Neuronal stem cell (in vitro differentiated cells): Measurements from ENCODE around the gene FAHD2A.

Source experiments
- DNase-seq: peaks from one replicate; pipeline ENCODE4 v3.0.0-alpha.2; 2013; ENCODE audit warnings: low spot score
- H2AFZ ChIP-seq: one replicate; pipeline ENCODE4 v1.6.1; 2013; ENCODE audit warnings: mild to moderate bottlenecking, low read length, inconsistent platforms
- H2AK5ac ChIP-seq: 2 replicates; pipeline ENCODE4 v1.6.1; 2013; ENCODE audit warnings: low read depth, mild to moderate bottlenecking, inconsistent platforms, low read length, moderate library complexity, mixed read lengths
- H2BK120ac ChIP-seq: 2 replicates; pipeline ENCODE4 v1.6.1; 2013; ENCODE audit warnings: low read depth, mild to moderate bottlenecking, inconsistent platforms, low read length, moderate library complexity, mixed read lengths
- H2BK12ac ChIP-seq: one replicate; pipeline ENCODE4 v1.6.1; 2013; ENCODE audit warnings: low read length, inconsistent platforms
- H2BK15ac ChIP-seq: 2 replicates; pipeline ENCODE4 v1.6.1; 2013; ENCODE audit warnings: mild to moderate bottlenecking, low read length, inconsistent platforms, mixed read lengths
- H2BK5ac ChIP-seq: one replicate; pipeline ENCODE4 v1.6.1; 2013; ENCODE audit warnings: inconsistent platforms, mild to moderate bottlenecking, low read length, moderate library complexity
- H3K14ac ChIP-seq: one replicate; pipeline ENCODE4 v1.6.1; 2013; ENCODE audit warnings: low read length, inconsistent platforms
- H3K18ac ChIP-seq: 2 replicates; pipeline ENCODE4 v1.6.1; 2013; ENCODE audit warnings: low read length, inconsistent platforms
- H3K23ac ChIP-seq: 2 replicates; pipeline ENCODE4 v1.6.1; 2013; ENCODE audit warnings: low read depth, mild to moderate bottlenecking, mixed read lengths, low read length, inconsistent platforms; ENCODE audit not compliant: poor library complexity
- H3K27ac ChIP-seq: replicated peaks from 3 replicates; pipeline ENCODE4 v1.5.1; 2013; ENCODE audit warnings: low read length, inconsistent platforms
- H3K27me3 ChIP-seq, 3 experiments: 2 replicates each; pipeline ENCODE4 v1.6.1; 2013; ENCODE audit warnings: low read length in 3 of 3, mild to moderate bottlenecking in 2 of 3, inconsistent platforms in 1 of 3, low read depth in 1 of 3, mixed read lengths in 1 of 3, moderate library complexity in 1 of 3; ENCODE audit not compliant: control insufficient read depth in 3 of 3, insufficient read depth in 3 of 3
- H3K36me3 ChIP-seq, 2 donors: replicated peaks in 1 of 2; 2 replicates each; pipeline ENCODE4 v1.6.1; 2013; ENCODE audit warnings: low read length in 2 of 2; ENCODE audit not compliant: control insufficient read depth in 2 of 2, insufficient read depth in 2 of 2
- H3K4ac ChIP-seq: 2 replicates; pipeline ENCODE4 v1.6.1; 2013; ENCODE audit warnings: inconsistent platforms, mild to moderate bottlenecking, low read length, moderate library complexity
- H3K4me1 ChIP-seq, 2 donors: 1 replicate in 1 of 2; 2 replicates in 1 of 2; pipeline ENCODE4 v1.6.1; 2013; ENCODE audit warnings: low read length in 2 of 2, low read depth in 1 of 2; ENCODE audit not compliant: control insufficient read depth in 2 of 2, insufficient read depth in 1 of 2
- H3K4me2 ChIP-seq: one replicate; pipeline ENCODE4 v1.6.1; 2013; ENCODE audit warnings: mild to moderate bottlenecking, low read length, inconsistent platforms; ENCODE audit not compliant: insufficient read depth, poor library complexity, severe bottlenecking
- H3K4me3 ChIP-seq, 2 donors: 2 replicates each; pipeline ENCODE4 v1.5.1; 2013; ENCODE audit warnings: low read length in 2 of 2, mild to moderate bottlenecking in 2 of 2, inconsistent platforms in 1 of 2, moderate library complexity in 1 of 2
- H3K79me1 ChIP-seq: one replicate; pipeline ENCODE4 v1.6.1; 2013; ENCODE audit warnings: low read depth, mild to moderate bottlenecking, inconsistent platforms, low read length, moderate library complexity
- H3K9ac ChIP-seq: one replicate; pipeline ENCODE4 v1.6.1; 2013; ENCODE audit warnings: mild to moderate bottlenecking, low read depth, low read length, inconsistent platforms; ENCODE audit not compliant: poor library complexity
- H3K9me3 ChIP-seq, 2 donors: replicated peaks in 1 of 2; 2 replicates each; pipeline versions ENCODE3 to v1.6.1; 2013; ENCODE audit warnings: low read length in 2 of 2, mild to moderate bottlenecking in 2 of 2, inconsistent platforms in 1 of 2, low read depth in 1 of 2, mixed read lengths in 1 of 2, moderate library complexity in 1 of 2; ENCODE audit not compliant: control insufficient read depth in 2 of 2, insufficient read depth in 1 of 2
- H4K8ac ChIP-seq: one replicate; pipeline ENCODE4 v1.6.1; 2013; ENCODE audit warnings: low read depth, mild to moderate bottlenecking, inconsistent platforms, low read length, moderate library complexity
- H4K91ac ChIP-seq: one replicate; pipeline ENCODE4 v1.6.1; 2013; ENCODE audit warnings: low read length, low read depth, mild to moderate bottlenecking, inconsistent platforms; ENCODE audit not compliant: poor library complexity
- WGBS, 2 donors: extraction: QIAGEN DNeasy Blood & Tissue Kit; methylation state at CpG; one replicate each; pipeline ENCODE4 v1.1.7; 2013; ENCODE audit warnings: missing lambda C conversion rate in 2 of 2, mixed read lengths in 1 of 2; ENCODE audit not compliant: insufficient read length in 2 of 2, insufficient replicate concordance in 1 of 2; ENCODE audit errors: extremely low coverage in 2 of 2; 5-methylcytosine and 5-hydroxymethylcytosine counted together

FAHD2A gene

GRCh38 chr2:95388856-95389244 lies 13.7 kb upstream of the FAHD2A start:
- Histone ChIP-seq H3K4me2 (no peak overlapping the region), H2BK15ac (no peak overlapping the region), H4K8ac (no peak overlapping the region), H3K18ac (peak overlapping the region; percentile 76), H2AK5ac (no peak overlapping the region), H2BK12ac (no peak overlapping the region), H3K27ac (no peak overlapping the region), H3K27me3 (no peaks in the 10 kb centered on the region), H3K23ac (no peak overlapping the region), H3K9me3 (no peaks in the 10 kb centered on the region), H4K91ac (no peak overlapping the region), H3K79me1 (no peaks in the 10 kb centered on the region), H3K14ac (no peak overlapping the region), H3K36me3 (no peaks in the 10 kb centered on the region), H2BK120ac (peak overlapping the region; percentile 90), H3K4me3 (no peak overlapping the region), H3K9ac (peak overlapping the region; percentile 60), H2BK5ac (no peak overlapping the region), H3K4ac (no peak overlapping the region), H2AFZ (peak overlapping the region; percentile 88), H3K4me1 (peaks cover 5 to 7% of the 10 kb centered on the region in 2 donors)
- DNase-seq: no peak
- no CpG with 5 or more reads among the region's 15 CpGs for WGBS, 2 donors

- no peak overlapping the region for H4K91ac ChIP-seq
- H2BK120ac ChIP-seq: peak overlapping the region; percentile 90
- peak overlapping the region; percentile 30 for H2BK5ac ChIP-seq
- no peak overlapping the region for H3K4ac ChIP-seq
- H3K9me3 ChIP-seq: no peaks in the 10 kb centered on the region
- H2BK12ac ChIP-seq: no peak overlapping the region
- peak; percentile 62 for DNase-seq
- peak overlapping the region; percentile 53 for H2AK5ac ChIP-seq
- H3K14ac ChIP-seq: no peak overlapping the region
- no peak overlapping the region for H4K8ac ChIP-seq
- peak overlapping the region; percentile 60 for H3K9ac ChIP-seq
- H3K79me1 ChIP-seq: no peaks in the 10 kb centered on the region
- H2AFZ ChIP-seq: peak overlapping the region; percentile 88
- no peak overlapping the region for H3K27ac ChIP-seq
- H3K4me1 ChIP-seq: peaks cover 5 to 6% of the 10 kb centered on the region in 2 donors
- H3K27me3 ChIP-seq: no peaks in the 10 kb centered on the region
- peak overlapping the region; percentile 76 for H3K18ac ChIP-seq
- H3K4me3 ChIP-seq: no peak overlapping the region
- no peaks in the 10 kb centered on the region for H3K36me3 ChIP-seq
- WGBS, 2 donors: no CpG with 5 or more reads among the region's 46 CpGs
- H2BK15ac ChIP-seq: peak overlapping the region; percentile 17
- H3K4me2 ChIP-seq: no peak overlapping the region
- H3K23ac ChIP-seq: peak overlapping the region; percentile 44
Observed at GRCh38 chr2:95389245-95390119, 13.0 kb upstream of the FAHD2A start.

GRCh38 chr2:95390272-95390880 lies 12.1 kb upstream of the FAHD2A start:
- Histone ChIP-seq H3K4me3 (no peak overlapping the region), H3K18ac (no peak overlapping the region), H4K91ac (peak overlapping the region; percentile 44), H3K27me3 (no peaks in the 10 kb centered on the region), H4K8ac (no peak overlapping the region), H3K4me1 (peaks cover 0 to 5% of the 10 kb centered on the region in 2 donors), H3K14ac (no peak overlapping the region), H3K4me2 (no peak overlapping the region), H2BK15ac (peak overlapping the region; percentile 17), H2BK12ac (no peak overlapping the region), H3K36me3 (no peaks in the 10 kb centered on the region), H3K4ac (no peak overlapping the region), H2AK5ac (peak overlapping the region; percentile 74), H3K27ac (no peak overlapping the region), H2BK5ac (no peak overlapping the region), H3K9ac (no peak overlapping the region), H3K79me1 (no peaks in the 10 kb centered on the region), H2AFZ (no peak overlapping the region), H2BK120ac (no peak overlapping the region), H3K9me3 (no peaks in the 10 kb centered on the region), H3K23ac (peak overlapping the region; percentile 44)
- no peak for DNase-seq
- no CpG with 5 or more reads among the region's 4 CpGs for WGBS, 2 donors

GRCh38 chr2:95390881-95391321 lies 11.6 kb upstream of the FAHD2A start:
- Histone ChIP-seq H2AFZ (no peak overlapping the region), H3K4me2 (no peak overlapping the region), H2AK5ac (no peak overlapping the region), H3K36me3 (no peaks in the 10 kb centered on the region), H3K4ac (no peak overlapping the region), H3K27me3 (no peaks in the 10 kb centered on the region), H3K4me3 (no peak overlapping the region), H2BK12ac (no peak overlapping the region), H4K8ac (no peak overlapping the region), H3K14ac (no peak overlapping the region), H3K18ac (no peak overlapping the region), H2BK120ac (no peak overlapping the region), H3K79me1 (no peaks in the 10 kb centered on the region), H4K91ac (no peak overlapping the region), H3K9me3 (no peaks in the 10 kb centered on the region), H3K27ac (no peak overlapping the region), H2BK5ac (no peak overlapping the region), H3K23ac (no peak overlapping the region), H3K9ac (no peak overlapping the region), H2BK15ac (no peak overlapping the region), H3K4me1 (peaks cover 0 to 1% of the 10 kb centered on the region in 2 donors)
- WGBS, 2 donors: no CpG with 5 or more reads among the region's 11 CpGs
- no peak for DNase-seq
